Keratinocyte (primary cell): ENCODE data around the gene AXIN2. TPM values are rescaled to one million over a fixed set of nuclear protein-coding genes. Genes with fewer than 3 reads are reported as not detected.

Source experiments
- DNase-seq: peaks from one replicate; pipeline ENCODE4 v3.0.0-alpha.2; 2011; ENCODE audit warnings: low read depth, missing footprints, low spot score
- FAIRE-seq: peaks from 2 replicates; lab custom pipeline; 2011; peaks lifted over from hg19 to GRCh38; lab: Jason Lieb, UNC
- H2AFZ ChIP-seq: 2 replicates; pipeline ENCODE4 v1.6.0; 2012; ENCODE audit warnings: low read length, control low read depth, inconsistent platforms; ENCODE audit not compliant: control insufficient read depth
- H3K27ac ChIP-seq: 2 replicates; pipeline ENCODE4 v1.5.1; 2011; ENCODE audit warnings: low read length; ENCODE audit not compliant: control insufficient read depth, insufficient read depth
- H3K27me3 ChIP-seq: 3 replicates; pipeline ENCODE4 v1.6.0; 2011; ENCODE audit warnings: low read length; ENCODE audit not compliant: control insufficient read depth, insufficient read depth; ENCODE audit errors: extremely low read depth
- H3K36me3 ChIP-seq, 2 experiments: 2 replicates in 1 of 2; 3 replicates in 1 of 2; pipeline ENCODE4 v1.5.1; 2011; ENCODE audit warnings: low read length in 2 of 2, mild to moderate bottlenecking in 1 of 2; ENCODE audit not compliant: control insufficient read depth in 2 of 2, insufficient read depth in 2 of 2; ENCODE audit errors: extremely low read depth in 1 of 2
- H3K4me1 ChIP-seq: 3 replicates; pipeline ENCODE4 v1.5.1; 2011; ENCODE audit warnings: low read length; ENCODE audit not compliant: control insufficient read depth, insufficient read depth; ENCODE audit errors: extremely low read depth
- H3K4me2 ChIP-seq: 3 replicates; pipeline ENCODE4 v1.6.0; 2011; ENCODE audit warnings: low read depth, low read length; ENCODE audit not compliant: control insufficient read depth, insufficient read depth; ENCODE audit errors: extremely low read depth
- H3K4me3 ChIP-seq, 3 experiments: fragments of 200-600 bp in 1 of 3; sonication (generic) in 1 of 3; 2 replicates in 2 of 3; 3 replicates in 1 of 3; pipeline ENCODE4 v1.5.1; 2011 to 2016; ENCODE audit warnings: low read length in 3 of 3, mild to moderate bottlenecking in 3 of 3, control low read depth in 2 of 3, inconsistent platforms in 1 of 3, low read depth in 1 of 3, mixed read lengths in 1 of 3, mixed run types in 1 of 3, moderate library complexity in 1 of 3; ENCODE audit not compliant: control insufficient read depth in 2 of 3, insufficient read depth in 2 of 3; ENCODE audit errors: extremely low read depth in 1 of 3
- H3K79me2 ChIP-seq: 2 replicates; pipeline ENCODE4 v1.6.0; 2012; ENCODE audit warnings: low read length; ENCODE audit not compliant: control insufficient read depth, insufficient read depth
- H3K9ac ChIP-seq: 3 replicates; pipeline ENCODE4 v1.6.0; 2011; ENCODE audit warnings: low read length; ENCODE audit not compliant: control insufficient read depth, insufficient read depth; ENCODE audit errors: extremely low read depth
- H3K9me1 ChIP-seq: 3 replicates; pipeline ENCODE4 v1.6.0; 2011; ENCODE audit warnings: low read length; ENCODE audit not compliant: control insufficient read depth, insufficient read depth; ENCODE audit errors: extremely low read depth
- H3K9me3 ChIP-seq: 2 replicates; pipeline ENCODE4 v1.5.1; 2012; ENCODE audit warnings: low read depth, low read length; ENCODE audit not compliant: control insufficient read depth
- H4K20me1 ChIP-seq: 3 replicates; pipeline ENCODE4 v1.6.0; 2011; ENCODE audit warnings: low read length; ENCODE audit not compliant: control insufficient read depth, insufficient read depth; ENCODE audit errors: extremely low read depth
- CTCF ChIP-seq, 3 experiments: IDR thresholded peaks in 1 of 3; conservative IDR thresholded peaks in 1 of 3; optimal IDR thresholded peaks in 1 of 3; 2 replicates in 2 of 3; 3 replicates in 1 of 3; pipeline versions ENCODE3 to v1.5.1; 2011; ENCODE audit warnings: low read length in 3 of 3, mild to moderate bottlenecking in 3 of 3, moderate library complexity in 2 of 3, control low read depth in 1 of 3, inconsistent platforms in 1 of 3; ENCODE audit not compliant: insufficient read depth in 2 of 3; ENCODE audit errors: extremely low read depth in 1 of 3
- EZH2 ChIP-seq: IDR thresholded peaks from one replicate; pipeline ENCODE4 v1.6.1; 2012; ENCODE audit warnings: inconsistent platforms, mild to moderate bottlenecking, low read length, moderate library complexity
- dilution Hi-C: fragments of 300-500 bp; cut with MboI; formaldehyde crosslinking; loops from one replicate; pipeline ENCODE4 v1.7.0; 2020; ENCODE audit warnings: low sequenced_read_pairs; ENCODE audit not compliant: extremely low pct_ligation_motif_present
- polyA plus RNA-seq, 5 experiments: library from polyadenylated mRNA; depleted of rRNA in 3 of 5; stranded (reverse) in 3 of 5; stranded (forward) in 1 of 5; unstranded in 1 of 5; fragments of >200 nt; gene quantifications; 1 replicate in 1 of 5; 2 replicates in 3 of 5; 3 replicates in 1 of 5; pipeline versions ENCODE4 v1.2.1 to v1.2.3, GENCODE V29; 2011 to 2012; ENCODE audit warnings: missing spikeins in 2 of 5, low read depth in 1 of 5, low replicate concordance in 1 of 5

The AXIN2 gene
- polyA plus RNA-seq, 1 donor (not counting 4 experiments of a cell fraction or from before 2014, with no cell fraction given), result 0.14 TPM

GRCh38 chr17:65496801-65497200, 64.6 kb downstream of the AXIN2 start:
- TF ChIP-seq EZH2, result no peak

GRCh38 chr17:65495122-65496055, 66.1 kb downstream of the AXIN2 start:
- dilution Hi-C loops, result no loop called here
- no peak for DNase-seq
- FAIRE-seq, result no peak

More at GRCh38 chr17:65496801-65497200, 64.6 kb downstream of the AXIN2 start:
- H2AFZ ChIP-seq, result no peak overlapping the region
- no peaks in the 10 kb centered on the region for H3K36me3 ChIP-seq
- H3K4me1 ChIP-seq, result no peaks in the 10 kb centered on the region
- no peak overlapping the region for H3K27ac ChIP-seq
- no peak overlapping the region for H3K9ac ChIP-seq
- no peak overlapping the region for H3K4me3 ChIP-seq
- no peaks in the 10 kb centered on the region for H3K9me3 ChIP-seq
- no peaks in the 10 kb centered on the region for H3K79me2 ChIP-seq
- dilution Hi-C loops, result no loop called here
- DNase-seq, result no peak
- no peaks in the 10 kb centered on the region for H3K9me1 ChIP-seq
- H3K27me3 ChIP-seq, result no peaks in the 10 kb centered on the region
- FAIRE-seq, result no peak
- no peak overlapping the region for H3K4me2 ChIP-seq
- no peaks in the 10 kb centered on the region for H4K20me1 ChIP-seq

More at GRCh38 chr17:65495122-65496055, 66.1 kb downstream of the AXIN2 start:
- Histone ChIP-seq H3K9me1 (no peaks in the 10 kb centered on the region), H3K36me3 (no peaks in the 10 kb centered on the region), H3K9ac (no peak overlapping the region), H3K4me2 (no peak overlapping the region), H3K27me3 (no peaks in the 10 kb centered on the region), H3K79me2 (no peaks in the 10 kb centered on the region), H2AFZ (no peak overlapping the region), H3K27ac (no peak overlapping the region), H4K20me1 (no peaks in the 10 kb centered on the region), H3K4me1 (no peaks in the 10 kb centered on the region), H3K9me3 (no peaks in the 10 kb centered on the region), H3K4me3 (no peak overlapping the region)
- TF ChIP-seq CTCF (optimal IDR thresholded peaks at IDR 0.05 in 1 of 3, IDR thresholded peaks at IDR 0.05 in 1 of 3, conservative IDR thresholded peaks at IDR 0.05 in 1 of 3; ENCODE audit: extremely low read depth in 1 of 3, insufficient read depth in 2 of 3, low read length in 3 of 3), result no peak
- TF ChIP-seq EZH2, result no peak
